ENCODE measurements around the gene FAM13C.

Gene FAM13C

DNA sequence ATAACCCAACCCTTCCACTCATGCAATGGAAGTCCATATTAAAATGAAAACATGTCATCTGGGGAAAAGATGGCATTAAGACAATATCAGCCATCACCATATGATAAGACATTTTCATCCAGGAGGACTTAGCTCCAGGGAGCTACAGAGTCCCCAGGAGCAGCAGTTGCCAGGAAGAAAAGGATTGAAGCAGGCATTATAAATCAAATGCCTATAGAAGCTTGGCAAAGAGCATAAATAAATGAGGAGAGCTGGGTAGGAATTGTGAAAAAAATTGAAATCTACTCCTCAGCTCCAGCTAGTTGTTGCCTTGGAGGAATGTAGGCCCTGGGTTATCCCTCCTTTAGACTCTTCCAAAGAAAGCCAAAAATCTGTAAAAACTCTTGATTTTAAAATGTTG, 42.5 kb downstream of the FAM13C start:
- FAIRE-seq, result no peak
- no peak for DNase-seq (ENCODE audit: low spot score)

DNA sequence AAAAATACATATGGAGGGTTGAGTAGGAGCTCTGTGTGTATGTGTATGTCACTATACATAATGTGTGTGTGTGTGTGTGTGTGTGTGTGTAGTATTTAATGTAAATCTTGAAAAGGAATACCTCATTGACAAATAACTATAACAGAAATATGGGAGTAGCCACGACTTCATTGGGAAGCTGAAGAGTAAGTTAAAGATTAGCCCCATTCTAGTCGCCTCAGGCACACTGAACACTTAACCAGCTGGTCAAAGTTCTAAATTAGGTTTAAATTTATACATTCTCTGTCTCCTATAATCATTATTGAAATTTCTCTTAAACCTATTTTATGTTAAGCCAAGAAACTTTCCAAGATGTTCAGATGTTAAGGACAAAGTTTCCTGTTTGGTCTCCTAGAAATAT, 45.3 kb downstream of the FAM13C start:
- DNase-seq (ENCODE audit: low spot score) (no peak), FAIRE-seq (no peak)

DNA sequence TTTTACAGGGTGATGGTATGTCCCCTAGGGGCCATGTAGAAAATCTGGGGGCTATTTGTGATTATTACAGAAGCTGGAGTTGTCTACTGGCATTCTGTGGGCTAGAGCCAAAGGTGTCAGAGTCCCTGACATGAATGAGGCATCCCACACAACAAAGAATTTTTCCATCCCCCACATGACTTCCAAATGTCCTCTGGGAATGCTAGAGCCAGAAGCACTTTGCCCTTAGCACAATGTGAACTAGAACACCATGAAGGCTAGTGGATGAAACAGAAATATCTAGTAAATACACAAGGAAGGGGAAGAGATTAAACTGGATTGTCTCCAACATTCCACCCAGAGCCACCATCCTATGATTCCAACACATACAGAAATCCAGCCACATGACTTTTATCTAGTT, 46.9 kb downstream of the FAM13C start:
- peak; percentile 40 for FAIRE-seq
- DNase-seq (ENCODE audit: low spot score), result no peak

DNA sequence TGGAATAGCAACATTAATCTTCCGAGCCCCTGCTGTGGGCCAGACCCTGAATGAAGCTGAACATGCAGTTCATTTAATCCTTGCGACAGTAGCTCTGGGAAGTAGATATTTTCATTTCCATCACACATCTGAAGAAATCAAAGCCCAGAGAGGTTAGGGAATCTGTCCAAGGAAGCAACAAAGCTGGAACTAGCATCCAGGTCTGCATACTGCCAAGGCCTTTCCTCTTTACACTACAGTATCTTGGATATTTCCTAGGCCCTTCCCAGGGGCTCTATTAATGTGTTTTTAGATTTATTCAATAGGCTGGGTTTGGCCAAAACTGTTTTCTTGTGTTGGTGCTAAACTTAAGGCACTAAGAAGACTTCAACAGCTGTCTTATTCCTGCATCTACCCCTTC, 48.1 kb downstream of the FAM13C start:
- no peak for FAIRE-seq

DNA sequence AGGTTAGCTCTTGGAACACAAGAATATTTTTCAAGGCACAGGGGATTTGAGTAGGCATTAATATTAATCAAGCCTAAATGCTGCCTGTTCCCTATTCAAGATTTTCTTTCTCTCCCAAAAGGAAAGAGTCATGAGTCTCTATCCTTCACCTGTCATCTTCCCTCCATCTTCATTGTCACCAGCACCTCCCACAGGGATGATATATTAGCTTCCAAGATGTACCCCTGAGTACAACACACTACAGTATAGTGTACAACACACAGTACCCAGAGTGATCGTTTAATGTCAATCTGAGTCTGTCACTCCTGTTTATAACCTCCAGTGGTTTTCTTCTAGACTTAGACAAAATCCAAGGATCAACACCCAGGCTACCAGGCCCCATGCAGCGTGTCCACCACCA, 50.1 kb downstream of the FAM13C start:
- DNase-seq (ENCODE audit: low spot score), result no peak
- FAIRE-seq, result no peak

More for the DNA sequence above, 48.1 kb downstream of the FAM13C start:
- no peak for DNase-seq (ENCODE audit: low spot score)

DNA sequence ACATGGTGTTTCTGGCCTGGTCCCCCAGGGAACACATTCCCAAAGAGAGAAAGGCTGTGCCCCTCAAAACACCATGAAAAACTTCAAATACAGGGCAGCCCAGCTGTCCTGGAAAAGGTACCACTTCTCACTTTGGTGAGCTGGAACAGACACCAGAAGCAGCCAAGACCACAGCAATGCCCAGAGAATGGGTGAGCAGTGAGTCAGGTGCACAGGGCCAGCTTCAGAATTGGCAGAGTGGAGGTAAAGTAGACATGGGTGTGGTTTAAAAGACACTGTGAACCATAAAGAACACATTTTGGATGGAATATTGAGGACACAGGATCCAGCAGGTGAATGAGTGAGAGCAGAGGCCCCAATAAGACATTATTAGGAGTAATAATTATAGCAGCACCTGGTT, 51.3 kb downstream of the FAM13C start:
- FAIRE-seq, result no peak
- DNase-seq (ENCODE audit: low spot score), result no peak

DNA sequence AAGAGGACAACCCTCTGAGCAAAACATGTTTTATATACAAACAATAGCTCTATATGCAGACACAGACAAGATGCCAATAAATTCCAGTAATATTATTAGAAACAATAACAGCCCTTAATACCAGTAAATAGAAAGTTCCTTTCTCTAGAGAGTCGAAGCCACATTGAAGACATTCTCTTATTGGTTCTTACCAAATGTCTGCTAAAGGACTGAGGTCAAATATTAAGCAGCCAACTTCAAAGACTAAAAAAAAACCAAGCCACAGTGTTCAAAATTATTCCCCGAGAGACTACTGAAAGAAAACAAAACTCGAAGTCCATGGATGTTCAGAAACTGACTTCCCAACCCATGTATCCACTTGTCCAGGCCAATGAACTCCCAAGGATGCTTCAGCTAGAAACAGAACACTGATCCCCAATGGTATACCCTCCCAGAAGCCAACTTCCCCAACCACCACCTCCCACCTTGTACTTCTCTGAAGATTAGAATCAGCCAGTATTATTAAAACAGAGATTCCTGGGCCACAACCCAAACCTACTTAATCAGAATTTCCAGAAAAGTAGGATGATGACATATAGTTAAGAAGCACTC, 51.9 kb downstream of the FAM13C start:
- FAIRE-seq (no peak), DNase-seq (ENCODE audit: low spot score) (no peak)

DNA sequence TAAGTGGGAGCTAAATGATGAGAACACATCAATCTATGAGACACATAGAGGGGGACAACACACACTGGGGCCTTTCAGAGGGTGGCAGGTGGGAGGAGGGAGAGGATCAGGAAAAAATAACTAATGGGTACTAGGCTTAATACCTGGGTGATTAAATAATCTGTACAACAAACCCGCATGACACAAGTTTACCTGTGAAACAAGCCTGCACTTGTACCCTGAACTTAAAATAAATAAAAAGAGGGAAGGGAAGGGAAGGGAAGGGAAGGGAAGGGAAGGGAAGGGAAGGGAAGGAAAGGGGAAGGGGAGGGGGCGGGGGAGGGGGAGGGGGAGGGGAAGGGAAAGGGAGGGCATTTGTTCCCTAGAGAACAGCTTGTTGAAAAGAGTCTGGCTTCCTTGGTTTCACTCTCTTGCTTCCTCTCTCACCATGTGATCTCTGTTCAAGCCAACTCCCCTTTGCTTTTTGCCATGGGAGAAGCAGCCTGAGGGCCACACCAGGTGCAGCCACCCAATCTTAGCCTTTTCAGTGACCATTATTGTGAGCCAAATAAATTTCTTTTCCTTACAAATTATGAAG, 57.7 kb downstream of the FAM13C start:
- no peak for FAIRE-seq

DNA sequence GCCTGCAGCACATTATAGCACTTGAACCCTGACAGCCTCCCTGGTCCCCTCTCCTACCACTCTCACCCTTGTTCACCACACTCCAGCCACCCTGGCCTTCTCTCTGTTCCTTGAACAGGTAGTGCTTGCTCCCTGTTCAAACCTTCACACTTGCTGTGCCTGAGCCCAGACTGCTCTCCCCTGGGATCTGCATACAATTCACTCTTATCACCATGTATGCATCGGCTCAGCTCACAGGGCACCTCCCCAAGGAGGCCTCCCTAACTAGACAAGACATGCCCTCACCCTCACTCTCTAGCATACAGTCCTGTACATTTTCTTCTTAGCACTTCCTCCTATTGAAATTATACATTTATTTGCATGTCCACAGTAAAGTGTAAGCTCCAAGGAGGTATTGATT, 59.3 kb downstream of the FAM13C start:
- no peak for FAIRE-seq
- DNase-seq (ENCODE audit: low spot score), result no peak

More for the DNA sequence above, 57.7 kb downstream of the FAM13C start:
- no peak for DNase-seq (ENCODE audit: low spot score)

DNA sequence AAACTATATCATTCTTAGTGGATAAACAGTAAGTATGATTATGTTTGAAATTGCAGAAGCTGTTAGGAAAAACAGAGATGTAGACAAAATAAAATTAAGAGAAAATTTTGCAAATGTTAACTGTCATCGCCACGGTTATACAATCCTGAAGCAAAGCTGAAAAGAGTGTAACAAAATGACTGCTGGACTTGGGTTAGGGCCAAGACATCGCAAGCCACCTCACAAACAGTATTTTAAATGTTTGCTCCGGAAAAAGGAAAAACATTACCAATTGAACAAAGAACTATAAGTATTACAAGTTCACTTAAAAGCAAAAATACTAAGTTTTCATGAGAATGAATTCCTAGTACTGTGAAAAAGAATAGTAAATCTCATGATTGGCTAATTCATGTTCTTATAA, 60.0 kb downstream of the FAM13C start:
- FAIRE-seq, result no peak
- DNase-seq (ENCODE audit: low spot score), result no peak

DNA sequence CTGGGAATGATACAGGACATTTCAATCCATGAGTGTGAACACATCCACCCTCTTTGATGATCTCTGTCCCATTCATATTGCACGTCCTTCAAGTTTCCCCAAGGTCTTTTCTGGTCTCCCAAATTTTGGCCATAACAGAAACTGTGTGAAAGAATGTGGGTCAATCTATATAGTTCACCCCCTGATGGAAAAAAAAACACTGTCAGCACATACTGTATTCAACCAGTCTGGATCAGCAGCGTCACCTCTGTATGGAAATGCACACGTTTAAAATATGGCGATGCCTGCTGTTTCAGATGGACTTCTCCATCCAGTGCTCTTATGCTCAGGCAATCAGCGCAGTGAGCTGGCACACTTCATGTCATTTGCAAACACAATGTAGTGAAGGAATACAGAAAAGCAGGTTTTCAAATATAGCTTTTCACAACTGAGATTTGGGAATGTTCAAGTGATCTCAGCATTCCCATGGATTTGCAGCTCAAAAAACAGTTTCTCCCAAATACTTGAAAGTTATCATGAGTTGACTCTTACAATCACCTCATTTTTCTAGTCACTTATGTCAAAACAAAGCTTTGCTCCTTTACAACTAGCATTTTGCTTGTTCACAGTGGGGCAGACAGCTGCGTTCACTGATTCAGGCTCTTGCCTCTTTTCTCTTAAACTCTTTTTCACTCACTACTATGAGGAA, 61.1 kb downstream of the FAM13C start:
- DNase-seq (ENCODE audit: low spot score), result no peak
- FAIRE-seq, result no peak

DNA sequence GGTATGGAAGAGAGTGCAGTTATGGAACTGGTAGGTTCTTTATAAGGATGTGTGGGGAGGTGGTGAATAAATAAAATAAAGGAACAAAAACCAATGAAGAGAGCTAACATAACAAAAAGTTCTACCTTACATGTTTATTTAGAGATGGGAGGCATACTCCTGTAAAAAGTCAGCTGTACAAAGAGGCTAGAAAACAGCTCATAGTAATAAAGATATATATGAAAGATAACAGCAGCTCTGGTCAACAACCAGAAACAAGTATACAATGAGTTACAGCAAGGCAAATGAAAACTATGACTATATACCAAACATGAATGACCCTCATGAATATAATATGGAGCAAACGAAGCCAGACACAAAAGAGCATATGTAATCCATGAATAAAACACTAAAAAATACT, 62.0 kb downstream of the FAM13C start:
- FAIRE-seq (peak; percentile 13), DNase-seq (ENCODE audit: low spot score) (no peak)

DNA sequence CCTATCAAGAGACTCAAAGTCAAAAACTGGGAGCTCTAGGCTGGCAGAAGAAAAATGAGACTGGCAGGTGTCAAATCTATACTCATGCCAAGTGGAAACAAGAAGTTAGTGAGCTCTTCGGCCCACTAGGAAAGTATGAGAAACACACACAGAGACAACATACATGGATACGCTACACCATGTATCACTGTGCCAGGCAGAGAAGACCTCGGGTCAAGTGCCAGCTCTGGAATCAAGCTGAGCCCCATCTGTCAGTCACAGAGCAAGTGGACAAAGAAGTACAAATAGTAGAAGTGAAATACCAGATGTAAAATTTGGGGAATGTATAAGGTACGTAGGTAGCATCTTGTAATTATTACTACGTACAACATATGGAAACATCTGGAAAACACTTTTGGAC, 62.4 kb downstream of the FAM13C start:
- DNase-seq (ENCODE audit: low spot score) (no peak), FAIRE-seq (no peak)

DNA sequence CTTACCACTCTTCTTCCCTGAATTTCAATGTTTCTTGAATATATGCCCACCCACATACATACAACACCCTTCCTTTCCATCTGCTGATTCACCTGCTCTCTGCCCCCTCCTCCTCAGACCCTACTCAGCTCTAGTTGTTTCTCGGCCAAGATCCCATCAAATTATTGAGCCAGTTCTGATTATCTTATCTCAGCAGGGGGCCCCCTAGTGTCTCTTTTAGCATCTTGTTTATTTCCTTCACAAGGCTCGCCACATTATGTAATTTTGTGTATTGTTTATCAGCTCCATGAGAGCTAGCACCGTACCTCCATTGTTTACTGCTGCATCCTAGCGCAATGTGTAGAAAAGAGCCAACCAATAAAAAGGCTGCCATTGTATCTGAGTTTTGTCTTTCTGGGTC, 71.9 kb downstream of the FAM13C start:
- DNase-seq (ENCODE audit: low spot score) (no peak), FAIRE-seq (no peak)

DNA sequence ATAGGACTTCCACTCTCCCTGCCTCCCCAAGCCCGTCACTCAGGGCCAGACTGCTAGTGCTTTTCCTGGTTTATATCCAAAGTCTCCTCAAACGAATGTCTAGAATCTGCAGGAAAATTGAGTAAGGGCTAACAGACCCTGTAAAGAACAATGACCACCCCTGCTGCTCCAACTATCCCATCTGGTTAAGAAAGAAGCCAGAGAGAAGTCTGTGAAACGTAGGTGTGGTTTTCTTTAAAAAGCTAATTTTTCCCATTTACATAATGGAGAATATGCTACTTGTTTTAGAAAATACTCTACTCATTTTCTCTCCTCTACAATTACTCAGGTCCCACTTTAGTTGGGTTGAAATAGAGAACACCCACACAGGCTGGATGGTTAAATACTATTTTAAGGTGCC, 72.5 kb downstream of the FAM13C start:
- DNase-seq (ENCODE audit: low spot score) (no peak), FAIRE-seq (no peak)

DNA sequence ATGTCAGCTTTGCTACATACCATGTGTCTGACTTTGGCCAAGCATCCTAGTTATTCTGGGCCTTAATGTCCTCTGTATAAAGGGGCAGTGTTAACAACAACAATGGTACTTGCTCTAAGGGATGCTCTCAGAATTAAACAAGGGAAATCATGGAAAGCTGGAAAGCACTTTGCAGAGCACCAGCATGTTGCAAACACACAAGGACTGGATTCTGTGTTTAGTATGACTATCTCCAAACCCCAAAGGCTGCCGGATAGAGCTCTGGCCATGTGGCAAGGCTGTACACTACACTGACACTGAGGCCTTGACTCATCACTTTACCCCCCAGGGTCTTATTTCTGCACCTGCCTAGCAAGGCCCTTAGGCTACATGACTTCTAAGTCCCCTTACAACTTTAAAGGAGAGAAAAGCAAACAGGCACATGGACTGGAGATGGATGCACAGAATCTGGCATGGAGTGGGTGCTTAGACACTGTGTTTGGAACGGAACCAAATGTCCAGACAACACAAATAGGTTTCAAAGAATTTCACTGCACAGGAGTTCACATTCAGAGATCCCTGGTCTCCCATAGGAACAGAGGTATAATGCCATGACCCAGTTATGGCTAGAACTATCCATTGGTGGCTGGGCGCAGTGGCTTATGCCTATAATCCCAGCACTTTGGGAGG, 74.6 kb downstream of the FAM13C start:
- DNase-seq (ENCODE audit: low spot score) (no peak), FAIRE-seq (no peak)

DNA sequence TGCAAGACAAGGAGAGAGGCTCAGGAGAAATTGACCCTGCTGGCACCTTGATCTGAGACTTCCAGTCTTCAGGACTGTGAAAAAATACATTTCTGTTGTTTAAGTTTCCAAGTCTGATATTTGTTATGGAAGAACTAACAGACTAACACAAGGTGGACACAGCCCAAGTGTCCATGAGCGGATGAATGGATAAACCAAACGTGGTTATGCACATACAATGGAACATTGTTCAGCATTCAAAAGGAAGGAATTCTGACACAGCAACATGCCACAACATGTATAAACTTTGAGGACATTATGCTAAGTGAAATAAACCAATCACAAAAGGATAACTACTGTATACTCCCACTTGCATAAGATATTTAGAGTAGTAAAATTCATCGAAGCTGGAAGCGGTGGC, 76.5 kb downstream of the FAM13C start:
- FAIRE-seq, result no peak
- no peak for DNase-seq (ENCODE audit: low spot score)

DNA sequence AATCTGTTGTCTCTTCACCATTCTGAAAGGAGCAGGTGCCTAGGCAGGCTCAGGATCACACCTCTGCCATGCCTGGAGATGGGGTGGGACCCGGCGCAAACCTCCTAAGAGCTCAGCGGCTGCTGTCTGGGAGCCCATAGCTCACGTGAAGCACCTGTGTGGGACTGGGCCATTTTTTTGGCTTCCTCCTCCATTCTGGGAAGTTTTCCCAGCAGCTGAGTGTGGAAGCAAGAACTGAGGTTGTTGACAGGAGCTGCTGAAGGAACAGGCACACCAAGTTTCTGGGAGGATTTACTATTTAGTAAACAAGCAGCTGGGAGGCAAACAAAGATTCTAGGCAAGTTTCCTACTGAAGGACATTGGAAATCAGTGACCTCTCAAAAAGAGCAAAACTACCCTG, 77.3 kb downstream of the FAM13C start:
- no peak for FAIRE-seq
- DNase-seq (ENCODE audit: low spot score), result no peak

DNA sequence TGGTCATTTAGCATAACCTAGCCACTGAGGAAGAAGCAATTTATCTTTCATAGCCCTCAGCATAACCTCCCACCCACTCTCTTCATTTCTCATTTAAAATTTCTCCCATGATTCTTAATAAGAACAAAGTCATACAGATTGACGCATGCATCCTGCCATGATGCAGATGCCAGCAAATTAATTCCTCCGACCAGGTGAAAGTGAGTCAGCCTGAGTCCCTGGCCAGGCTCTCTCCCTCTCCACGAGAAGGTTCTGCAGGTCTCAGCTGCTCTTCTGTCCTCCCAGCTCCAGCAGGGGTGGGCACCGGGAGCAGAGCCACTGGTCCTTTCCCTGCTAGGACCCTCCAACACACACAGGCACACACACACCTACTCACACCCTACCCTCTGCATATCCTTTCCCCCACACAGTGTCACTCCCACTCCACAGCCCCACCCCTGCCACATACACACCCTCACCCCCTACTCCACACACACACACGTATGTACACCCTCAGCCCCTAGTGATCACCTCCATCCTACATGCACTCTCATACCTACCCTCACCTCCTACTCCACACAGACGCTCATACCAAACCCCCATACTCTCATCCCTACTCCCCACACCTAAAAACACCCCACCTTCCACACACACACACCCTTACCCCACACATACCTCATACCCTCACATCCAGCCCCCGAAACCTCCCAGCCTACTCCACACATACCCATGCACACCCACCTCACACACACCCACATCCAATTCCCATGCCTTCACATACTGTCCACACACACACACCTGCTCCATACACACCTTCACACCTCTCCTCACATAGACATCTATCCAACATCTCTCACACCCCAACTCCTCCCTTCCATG, 78.0 kb downstream of the FAM13C start:
- peak; percentile 24 for DNase-seq (ENCODE audit: low spot score)
- peak; percentile 96 for FAIRE-seq

DNA sequence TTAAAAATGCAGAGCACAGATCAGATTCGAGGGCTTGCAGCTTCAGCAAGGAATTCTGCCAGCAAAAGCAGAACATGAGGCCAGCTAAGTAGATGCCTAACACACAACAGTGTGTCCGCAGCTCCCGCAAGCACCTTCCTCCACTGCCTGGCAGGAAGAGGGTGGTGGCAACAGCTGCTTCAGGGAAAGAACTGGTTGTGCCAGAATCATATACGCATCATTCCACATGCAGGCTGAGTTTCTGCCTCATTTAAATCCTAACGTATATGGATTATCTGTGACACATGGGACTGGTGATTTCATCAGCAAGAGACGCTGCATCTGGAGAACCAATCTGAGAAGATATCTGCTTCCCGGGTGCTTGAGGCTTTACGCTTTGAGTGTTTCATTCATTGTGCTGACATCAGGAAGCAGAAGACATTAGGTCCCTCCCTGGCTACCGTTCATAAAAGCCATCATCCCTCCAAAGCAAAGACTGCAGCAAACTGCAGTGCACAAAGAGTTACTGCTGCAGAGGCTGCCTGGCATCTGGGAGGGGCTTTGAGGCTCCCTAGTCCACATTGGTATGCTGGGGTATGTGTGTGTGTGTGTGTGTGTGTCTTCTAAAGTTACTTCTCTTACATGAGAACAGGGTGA, 78.8 kb downstream of the FAM13C start:
- no peak for DNase-seq (ENCODE audit: low spot score)
- FAIRE-seq, result peak; percentile 46

DNA sequence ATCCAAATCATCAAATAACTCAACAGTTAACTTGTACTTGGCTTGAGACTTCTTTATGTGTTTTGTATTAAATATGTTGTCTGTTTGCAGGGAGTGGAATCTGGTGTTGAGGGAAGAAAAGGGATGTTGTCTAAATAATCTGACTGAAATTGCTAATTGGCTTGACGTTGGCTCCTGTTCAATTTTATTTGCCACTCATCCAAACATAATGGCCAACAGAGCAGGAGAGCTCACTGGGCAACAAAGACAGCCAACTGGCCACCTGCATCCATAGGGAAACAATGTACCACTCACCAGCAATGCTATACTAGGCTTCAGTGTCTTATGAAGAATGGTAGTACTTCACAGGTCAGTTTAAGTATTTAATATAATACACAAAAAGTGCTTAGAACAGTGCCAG, 80.5 kb downstream of the FAM13C start:
- no peak for DNase-seq (ENCODE audit: low spot score)
- no peak for FAIRE-seq

Data from urothelium cell line (cell line).